Measurements from ENCODE around the gene MESD.

Gene MESD

GRCh38 chr15:80989518-80990478 lies at the start of gene MESD:
Gene MESD (minus strand): TSS chr15:80989819. CDS start chr15:80989791, 28 bp downstream.
- peak; percentile 92 for DNase-seq (ENCODE audit: low read depth)

- no peak for DNase-seq (ENCODE audit: low read depth)
Measured at GRCh38 chr15:81038975-81039607, 49.5 kb upstream of the MESD start.

- no peak for DNase-seq (ENCODE audit: low read depth)
Measured at GRCh38 chr15:81037952-81038743, 48.5 kb upstream of the MESD start.

- no peak for DNase-seq (ENCODE audit: low read depth)
Measured at GRCh38 chr15:81033508-81033907, 43.9 kb upstream of the MESD start.

- no peak for DNase-seq (ENCODE audit: low read depth)
Measured at GRCh38 chr15:81032818-81033217, 43.2 kb upstream of the MESD start.

- DNase-seq (ENCODE audit: low read depth): no peak
Measured at GRCh38 chr15:81032355-81032754, 42.7 kb upstream of the MESD start.

- no peak for DNase-seq (ENCODE audit: low read depth)
Measured at GRCh38 chr15:81031203-81031602, 41.6 kb upstream of the MESD start.

- DNase-seq (ENCODE audit: low read depth): no peak
Measured at GRCh38 chr15:81030301-81030750, 40.7 kb upstream of the MESD start.

GRCh38 chr15:81029414-81030300 lies 40.0 kb upstream of the MESD start:
- DNase-seq (ENCODE audit: low read depth): no peak

- DNase-seq (ENCODE audit: low read depth): no peak
Measured at GRCh38 chr15:81026836-81027599, 37.4 kb upstream of the MESD start.

GRCh38 chr15:81025721-81026370 lies 36.2 kb upstream of the MESD start:
- no peak for DNase-seq (ENCODE audit: low read depth)

GRCh38 chr15:81024936-81025335 lies 35.3 kb upstream of the MESD start:
- DNase-seq (ENCODE audit: low read depth): no peak

GRCh38 chr15:81024265-81024872 lies 34.8 kb upstream of the MESD start:
- no peak for DNase-seq (ENCODE audit: low read depth)

GRCh38 chr15:81023483-81024264 lies 34.1 kb upstream of the MESD start:
- no peak for DNase-seq (ENCODE audit: low read depth)

GRCh38 chr15:81021321-81021720 lies 31.7 kb upstream of the MESD start:
- no peak for DNase-seq (ENCODE audit: low read depth)

- DNase-seq (ENCODE audit: low read depth): no peak
Measured at GRCh38 chr15:81018197-81018596, 28.6 kb upstream of the MESD start.

- DNase-seq (ENCODE audit: low read depth): no peak
Measured at GRCh38 chr15:81016489-81017068, 27.0 kb upstream of the MESD start.

Data from HS-27A (cell line).